Neuronal stem cell (in vitro differentiated cells): ENCODE measurements around the gene SPATA24.

Experiments
- DNase-seq: peaks from one replicate; pipeline ENCODE4 v3.0.0-alpha.2; 2013; ENCODE audit warnings: low spot score
- H2AFZ ChIP-seq: one replicate; pipeline ENCODE4 v1.6.1; 2013; ENCODE audit warnings: mild to moderate bottlenecking, low read length, inconsistent platforms
- H2AK5ac ChIP-seq: 2 replicates; pipeline ENCODE4 v1.6.1; 2013; ENCODE audit warnings: low read depth, mild to moderate bottlenecking, inconsistent platforms, low read length, moderate library complexity, mixed read lengths
- H2BK120ac ChIP-seq: 2 replicates; pipeline ENCODE4 v1.6.1; 2013; ENCODE audit warnings: low read depth, mild to moderate bottlenecking, inconsistent platforms, low read length, moderate library complexity, mixed read lengths
- H2BK12ac ChIP-seq: one replicate; pipeline ENCODE4 v1.6.1; 2013; ENCODE audit warnings: low read length, inconsistent platforms
- H2BK15ac ChIP-seq: 2 replicates; pipeline ENCODE4 v1.6.1; 2013; ENCODE audit warnings: mild to moderate bottlenecking, low read length, inconsistent platforms, mixed read lengths
- H2BK5ac ChIP-seq: one replicate; pipeline ENCODE4 v1.6.1; 2013; ENCODE audit warnings: inconsistent platforms, mild to moderate bottlenecking, low read length, moderate library complexity
- H3K14ac ChIP-seq: one replicate; pipeline ENCODE4 v1.6.1; 2013; ENCODE audit warnings: low read length, inconsistent platforms
- H3K18ac ChIP-seq: 2 replicates; pipeline ENCODE4 v1.6.1; 2013; ENCODE audit warnings: low read length, inconsistent platforms
- H3K23ac ChIP-seq: 2 replicates; pipeline ENCODE4 v1.6.1; 2013; ENCODE audit warnings: low read depth, mild to moderate bottlenecking, mixed read lengths, low read length, inconsistent platforms; ENCODE audit not compliant: poor library complexity
- H3K27ac ChIP-seq: replicated peaks from 3 replicates; pipeline ENCODE4 v1.5.1; 2013; ENCODE audit warnings: low read length, inconsistent platforms
- H3K27me3 ChIP-seq, 3 experiments: 2 replicates each; pipeline ENCODE4 v1.6.1; 2013; ENCODE audit warnings: low read length in 3 of 3, mild to moderate bottlenecking in 2 of 3, inconsistent platforms in 1 of 3, low read depth in 1 of 3, mixed read lengths in 1 of 3, moderate library complexity in 1 of 3; ENCODE audit not compliant: control insufficient read depth in 3 of 3, insufficient read depth in 3 of 3
- H3K36me3 ChIP-seq, 2 donors: replicated peaks in 1 of 2; 2 replicates each; pipeline ENCODE4 v1.6.1; 2013; ENCODE audit warnings: low read length in 2 of 2; ENCODE audit not compliant: control insufficient read depth in 2 of 2, insufficient read depth in 2 of 2
- H3K4ac ChIP-seq: 2 replicates; pipeline ENCODE4 v1.6.1; 2013; ENCODE audit warnings: inconsistent platforms, mild to moderate bottlenecking, low read length, moderate library complexity
- H3K4me1 ChIP-seq, 2 donors: 1 replicate in 1 of 2; 2 replicates in 1 of 2; pipeline ENCODE4 v1.6.1; 2013; ENCODE audit warnings: low read length in 2 of 2, low read depth in 1 of 2; ENCODE audit not compliant: control insufficient read depth in 2 of 2, insufficient read depth in 1 of 2
- H3K4me2 ChIP-seq: one replicate; pipeline ENCODE4 v1.6.1; 2013; ENCODE audit warnings: mild to moderate bottlenecking, low read length, inconsistent platforms; ENCODE audit not compliant: insufficient read depth, poor library complexity, severe bottlenecking
- H3K4me3 ChIP-seq, 2 donors: 2 replicates each; pipeline ENCODE4 v1.5.1; 2013; ENCODE audit warnings: low read length in 2 of 2, mild to moderate bottlenecking in 2 of 2, inconsistent platforms in 1 of 2, moderate library complexity in 1 of 2
- H3K79me1 ChIP-seq: one replicate; pipeline ENCODE4 v1.6.1; 2013; ENCODE audit warnings: low read depth, mild to moderate bottlenecking, inconsistent platforms, low read length, moderate library complexity
- H3K9ac ChIP-seq: one replicate; pipeline ENCODE4 v1.6.1; 2013; ENCODE audit warnings: mild to moderate bottlenecking, low read depth, low read length, inconsistent platforms; ENCODE audit not compliant: poor library complexity
- H3K9me3 ChIP-seq, 2 donors: replicated peaks in 1 of 2; 2 replicates each; pipeline versions ENCODE3 to v1.6.1; 2013; ENCODE audit warnings: low read length in 2 of 2, mild to moderate bottlenecking in 2 of 2, inconsistent platforms in 1 of 2, low read depth in 1 of 2, mixed read lengths in 1 of 2, moderate library complexity in 1 of 2; ENCODE audit not compliant: control insufficient read depth in 2 of 2, insufficient read depth in 1 of 2
- H4K8ac ChIP-seq: one replicate; pipeline ENCODE4 v1.6.1; 2013; ENCODE audit warnings: low read depth, mild to moderate bottlenecking, inconsistent platforms, low read length, moderate library complexity
- H4K91ac ChIP-seq: one replicate; pipeline ENCODE4 v1.6.1; 2013; ENCODE audit warnings: low read length, low read depth, mild to moderate bottlenecking, inconsistent platforms; ENCODE audit not compliant: poor library complexity
- whole genome bisulfite sequencing, 2 donors: extraction: QIAGEN DNeasy Blood & Tissue Kit; methylation state at CpG; one replicate each; pipeline ENCODE4 v1.1.7; 2013; ENCODE audit warnings: missing lambda C conversion rate in 2 of 2, mixed read lengths in 1 of 2; ENCODE audit not compliant: insufficient read length in 2 of 2, insufficient replicate concordance in 1 of 2; ENCODE audit errors: extremely low coverage in 2 of 2; 5-methylcytosine and 5-hydroxymethylcytosine counted together

The SPATA24 gene

GRCh38 chr5:139430015-139430414, 26.1 kb upstream of the SPATA24 start:
- Histone ChIP-seq H3K23ac (no peak overlapping the region), H2BK120ac (no peak overlapping the region), H2BK12ac (no peak overlapping the region), H3K9me3 (no peaks in the 10 kb centered on the region), H4K91ac (no peak overlapping the region), H3K27ac (no peak overlapping the region), H2BK5ac (no peak overlapping the region), H3K18ac (no peak overlapping the region), H2AFZ (no peak overlapping the region), H3K14ac (no peak overlapping the region), H2BK15ac (no peak overlapping the region), H3K79me1 (no peaks in the 10 kb centered on the region), H3K4me3 (no peak overlapping the region), H3K4me2 (no peak overlapping the region), H2AK5ac (no peak overlapping the region), H3K27me3 (no peaks in the 10 kb centered on the region), H4K8ac (no peak overlapping the region), H3K4me1 (no peaks in the 10 kb centered on the region), H3K36me3 (peaks cover 6 to 71% of the 10 kb centered on the region in 2 donors), H3K9ac (no peak overlapping the region), H3K4ac (no peak overlapping the region)
- DNase-seq, result no peak
- WGBS, 2 donors, result no CpG with 5 or more reads among the region's 2 CpGs

GRCh38 chr5:139426203-139426885, 22.5 kb upstream of the SPATA24 start:
- H3K4me3 ChIP-seq, result no peak overlapping the region
- H3K27ac ChIP-seq, result no peak overlapping the region
- no peak overlapping the region for H2AFZ ChIP-seq
- no peak overlapping the region for H3K23ac ChIP-seq
- no peak overlapping the region for H3K9ac ChIP-seq
- WGBS, 2 donors, result no CpG with 5 or more reads among the region's 8 CpGs
- no peaks in the 10 kb centered on the region for H3K9me3 ChIP-seq
- H3K4ac ChIP-seq, result no peak overlapping the region
- no peaks in the 10 kb centered on the region for H3K27me3 ChIP-seq
- no peak overlapping the region for H2BK5ac ChIP-seq
- DNase-seq, result no peak
- H4K91ac ChIP-seq, result no peak overlapping the region
- no peak overlapping the region for H4K8ac ChIP-seq
- no peak overlapping the region for H2BK120ac ChIP-seq
- H2BK12ac ChIP-seq, result no peak overlapping the region
- no peaks in the 10 kb centered on the region for H3K4me1 ChIP-seq
- H3K4me2 ChIP-seq, result no peak overlapping the region
- H3K36me3 ChIP-seq, result peaks cover 11 to 80% of the 10 kb centered on the region in 2 donors
- no peak overlapping the region for H3K18ac ChIP-seq
- no peaks in the 10 kb centered on the region for H3K79me1 ChIP-seq
- H2AK5ac ChIP-seq, result no peak overlapping the region
- H3K14ac ChIP-seq, result no peak overlapping the region
- H2BK15ac ChIP-seq, result no peak overlapping the region

GRCh38 chr5:139425497-139425896, 21.6 kb upstream of the SPATA24 start:
- no peak overlapping the region for H2BK15ac ChIP-seq
- no peak overlapping the region for H2BK120ac ChIP-seq
- no peak overlapping the region for H3K27ac ChIP-seq
- H2AK5ac ChIP-seq, result no peak overlapping the region
- H3K4me2 ChIP-seq, result no peak overlapping the region
- no peak overlapping the region for H3K4ac ChIP-seq
- H3K36me3 ChIP-seq, result peaks cover 11 to 81% of the 10 kb centered on the region in 2 donors
- no peak overlapping the region for H4K8ac ChIP-seq
- no peak overlapping the region for H2BK12ac ChIP-seq
- no peaks in the 10 kb centered on the region for H3K79me1 ChIP-seq
- H2AFZ ChIP-seq, result no peak overlapping the region
- no peaks in the 10 kb centered on the region for H3K4me1 ChIP-seq
- H3K14ac ChIP-seq, result no peak overlapping the region
- no CpG with 5 or more reads among the region's 5 CpGs for WGBS, 2 donors
- DNase-seq, result no peak
- H3K23ac ChIP-seq, result no peak overlapping the region
- H3K27me3 ChIP-seq, result no peaks in the 10 kb centered on the region
- no peak overlapping the region for H3K18ac ChIP-seq
- H4K91ac ChIP-seq, result no peak overlapping the region
- no peak overlapping the region for H2BK5ac ChIP-seq
- H3K4me3 ChIP-seq, result no peak overlapping the region
- H3K9me3 ChIP-seq, result no peaks in the 10 kb centered on the region
- no peak overlapping the region for H3K9ac ChIP-seq

GRCh38 chr5:139422307-139422893, 18.5 kb upstream of the SPATA24 start:
- Histone ChIP-seq H3K23ac (no peak overlapping the region), H3K9ac (no peak overlapping the region), H4K8ac (no peak overlapping the region), H2BK15ac (no peak overlapping the region), H2AFZ (no peak overlapping the region), H3K4me1 (peaks cover 0 to 5% of the 10 kb centered on the region in 2 donors), H3K4me3 (no peak overlapping the region), H3K27me3 (no peaks in the 10 kb centered on the region), H3K18ac (no peak overlapping the region), H2BK5ac (no peak overlapping the region), H3K9me3 (no peaks in the 10 kb centered on the region), H2BK12ac (no peak overlapping the region), H3K79me1 (no peaks in the 10 kb centered on the region), H3K4ac (no peak overlapping the region), H3K27ac (no peak overlapping the region), H4K91ac (no peak overlapping the region), H3K14ac (no peak overlapping the region), H2BK120ac (no peak overlapping the region), H3K4me2 (no peak overlapping the region), H2AK5ac (no peak overlapping the region), H3K36me3 (peaks cover 15 to 85% of the 10 kb centered on the region in 2 donors)
- no CpG with 5 or more reads among the region's 5 CpGs for WGBS, 2 donors
- no peak for DNase-seq
